Nephron progenitor cell (in vitro differentiated cells): ENCODE data around the gene ZNF681.

Source experiments
- DNase-seq: peaks from one replicate; pipeline ENCODE4 v3.0.0; 2021
- H3K27ac Mint-ChIP-seq: 2 replicates; pipeline ENCODE4 v1.8.0; 2021; ENCODE audit warnings: mild to moderate bottlenecking, moderate library complexity, mixed read lengths
- H3K27me3 Mint-ChIP-seq: 2 replicates; pipeline ENCODE4 v1.8.0; 2021; ENCODE audit warnings: mild to moderate bottlenecking, low read depth, mixed read lengths; ENCODE audit not compliant: poor library complexity
- H3K36me3 Mint-ChIP-seq: 2 replicates; pipeline ENCODE4 v1.8.0; 2021; ENCODE audit warnings: low read depth, mixed read lengths
- H3K4me1 Mint-ChIP-seq: 2 replicates; pipeline ENCODE4 v1.8.0; 2021; ENCODE audit warnings: mixed read lengths
- H3K4me3 Mint-ChIP-seq: 2 replicates; pipeline ENCODE4 v1.8.0; 2021; ENCODE audit warnings: mild to moderate bottlenecking, moderate library complexity, mixed read lengths
- H3K9me3 Mint-ChIP-seq: 2 replicates; pipeline ENCODE4 v1.8.0; 2021; ENCODE audit warnings: mild to moderate bottlenecking, moderate library complexity, mixed read lengths
- CTCF ChIP-seq: fragments of 200-600 bp; sonication (generic); IDR thresholded peaks from 2 replicates; pipeline ENCODE4 v1.5.0; 2021; ENCODE audit warnings: antibody characterized with exemption

The ZNF681 gene

GRCh38 chr19:23799321-23799720 lies 40.6 kb upstream of the ZNF681 start:
- Mint-ChIP-seq H3K27ac (peak overlapping the region; percentile 29), H3K27me3 (no peaks in the 10 kb centered on the region), H3K4me1 (no peaks in the 10 kb centered on the region), H3K9me3 (peaks cover 86% of the 10 kb centered on the region), H3K36me3 (peaks cover 92% of the 10 kb centered on the region), H3K4me3 (no peak overlapping the region)
- no peak for TF ChIP-seq CTCF
- no peak for DNase-seq

- H3K27ac Mint-ChIP-seq = no peak overlapping the region
- H3K4me3 Mint-ChIP-seq = no peak overlapping the region
- DNase-seq = no peak
- TF ChIP-seq CTCF = no peak
- peaks cover 97% of the 10 kb centered on the region for H3K36me3 Mint-ChIP-seq
- H3K4me1 Mint-ChIP-seq = no peaks in the 10 kb centered on the region
- H3K27me3 Mint-ChIP-seq = no peaks in the 10 kb centered on the region
- peaks cover 96% of the 10 kb centered on the region for H3K9me3 Mint-ChIP-seq
Observed at GRCh38 chr19:23795462-23795861, 36.8 kb upstream of the ZNF681 start.

GRCh38 chr19:23792784-23793183 lies 34.1 kb upstream of the ZNF681 start:
- no peak for TF ChIP-seq CTCF
- Mint-ChIP-seq H3K27ac (no peak overlapping the region), H3K4me3 (no peak overlapping the region), H3K36me3 (peaks cover 96% of the 10 kb centered on the region), H3K4me1 (no peaks in the 10 kb centered on the region), H3K9me3 (peaks cover 89% of the 10 kb centered on the region), H3K27me3 (no peaks in the 10 kb centered on the region)
- DNase-seq = no peak

GRCh38 chr19:23790641-23791488 lies 32.2 kb upstream of the ZNF681 start:
- no peak for TF ChIP-seq CTCF
- Mint-ChIP-seq H3K9me3 (peaks cover 70% of the 10 kb centered on the region), H3K4me3 (no peak overlapping the region), H3K27me3 (no peaks in the 10 kb centered on the region), H3K4me1 (no peaks in the 10 kb centered on the region), H3K36me3 (peaks cover 96% of the 10 kb centered on the region), H3K27ac (no peak overlapping the region)
- DNase-seq = no peak

- no peaks in the 10 kb centered on the region for H3K27me3 Mint-ChIP-seq
- H3K4me3 Mint-ChIP-seq = no peak overlapping the region
- no peak for DNase-seq
- H3K4me1 Mint-ChIP-seq = no peaks in the 10 kb centered on the region
- H3K9me3 Mint-ChIP-seq = peaks cover 54% of the 10 kb centered on the region
- H3K27ac Mint-ChIP-seq = no peak overlapping the region
- no peak for TF ChIP-seq CTCF
- H3K36me3 Mint-ChIP-seq = peaks cover 96% of the 10 kb centered on the region
Observed at GRCh38 chr19:23789246-23789645, 30.6 kb upstream of the ZNF681 start.

- no peak for DNase-seq
- no peaks in the 10 kb centered on the region for H3K27me3 Mint-ChIP-seq
- H3K36me3 Mint-ChIP-seq = peaks cover 96% of the 10 kb centered on the region
- H3K27ac Mint-ChIP-seq = no peak overlapping the region
- no peaks in the 10 kb centered on the region for H3K4me1 Mint-ChIP-seq
- TF ChIP-seq CTCF = no peak
- no peak overlapping the region for H3K4me3 Mint-ChIP-seq
- H3K9me3 Mint-ChIP-seq = peaks cover 45% of the 10 kb centered on the region
Observed at GRCh38 chr19:23788411-23788810, 29.7 kb upstream of the ZNF681 start.
